ENCODE results near the gene NCAM2.

NCAM2 gene

DNA sequence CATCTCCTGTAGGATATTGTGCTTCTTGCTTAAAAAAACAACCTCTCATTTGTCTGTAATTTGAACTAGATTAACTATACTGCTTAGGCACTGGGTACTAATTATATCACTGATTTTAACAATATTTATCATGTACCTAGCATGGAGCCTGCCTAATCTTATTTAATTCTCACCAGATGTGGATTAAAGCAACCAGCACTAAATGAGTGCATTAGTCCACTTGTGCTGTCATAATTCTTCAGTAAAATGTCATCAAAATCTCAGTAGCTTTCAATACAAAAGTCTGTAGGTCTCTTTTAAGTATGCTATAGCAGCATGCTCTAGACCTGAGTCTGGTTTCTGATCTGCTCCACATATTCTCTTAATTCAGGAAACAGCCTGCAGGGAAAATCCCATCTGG lies 368.1 kb downstream of the NCAM2 start:
- Histone ChIP-seq H3K27ac (ENCODE audit: extremely low read depth, low read depth, low read length) (no peak overlapping the region), H3K4me1 (ENCODE audit: control insufficient read depth, insufficient read depth, low read length) (no peaks in the 10 kb centered on the region), H3K9me3 (ENCODE audit: control insufficient read depth, insufficient read depth, low read depth, low read length) (no peaks in the 10 kb centered on the region), H3K4me3 (ENCODE audit: low read depth, low read length) (no peak overlapping the region), H3K36me3 (ENCODE audit: control insufficient read depth in 2 of 2, insufficient read depth in 1 of 2, low read length in 2 of 2) (no peaks in the 10 kb centered on the region)
- ChIA-PET CTCF (no interaction called here), POLR2A (no interaction called here)
- TF ChIP-seq ZNF16 (tag by site-specific recombination; IDR thresholded peaks at IDR 0.05; ENCODE audit: low read depth) (no peak), ZNF514 (tag by site-specific recombination; IDR thresholded peaks at IDR 0.05) (no peak), BCL6B (tag by site-specific recombination; IDR thresholded peaks at IDR 0.05) (no peak), ZNF660 (tag by site-specific recombination; IDR thresholded peaks at IDR 0.05) (no peak), ZNF423 (tag by site-specific recombination; IDR thresholded peaks at IDR 0.05) (no peak), HOXC10 (CRISPR knock-in tag; IDR thresholded peaks at IDR 0.05) (no peak), ZNF292 (tag by site-specific recombination; IDR thresholded peaks at IDR 0.05; ENCODE audit: borderline replicate concordance, low read depth) (no peak), MYNN (tag by site-specific recombination; IDR thresholded peaks at IDR 0.05; ENCODE audit: borderline replicate concordance) (no peak), ZNF2 (tag by site-specific recombination; IDR thresholded peaks at IDR 0.05) (no peak), ZNF792 (tag by site-specific recombination; IDR thresholded peaks at IDR 0.05) (no peak)
- TF ChIP-seq, protein P1, sequence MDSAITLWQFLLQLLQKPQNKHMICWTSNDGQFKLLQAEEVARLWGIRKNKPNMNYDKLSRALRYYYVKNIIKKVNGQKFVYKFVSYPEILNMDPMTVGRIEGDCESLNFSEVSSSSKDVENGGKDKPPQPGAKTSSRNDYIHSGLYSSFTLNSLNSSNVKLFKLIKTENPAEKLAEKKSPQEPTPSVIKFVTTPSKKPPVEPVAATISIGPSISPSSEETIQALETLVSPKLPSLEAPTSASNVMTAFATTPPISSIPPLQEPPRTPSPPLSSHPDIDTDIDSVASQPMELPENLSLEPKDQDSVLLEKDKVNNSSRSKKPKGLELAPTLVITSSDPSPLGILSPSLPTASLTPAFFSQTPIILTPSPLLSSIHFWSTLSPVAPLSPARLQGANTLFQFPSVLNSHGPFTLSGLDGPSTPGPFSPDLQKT (IDR thresholded peaks at IDR 0.05; ENCODE audit: borderline replicate concordance, low read depth, low read length): no peak
- TF ChIP-seq, protein P2, sequence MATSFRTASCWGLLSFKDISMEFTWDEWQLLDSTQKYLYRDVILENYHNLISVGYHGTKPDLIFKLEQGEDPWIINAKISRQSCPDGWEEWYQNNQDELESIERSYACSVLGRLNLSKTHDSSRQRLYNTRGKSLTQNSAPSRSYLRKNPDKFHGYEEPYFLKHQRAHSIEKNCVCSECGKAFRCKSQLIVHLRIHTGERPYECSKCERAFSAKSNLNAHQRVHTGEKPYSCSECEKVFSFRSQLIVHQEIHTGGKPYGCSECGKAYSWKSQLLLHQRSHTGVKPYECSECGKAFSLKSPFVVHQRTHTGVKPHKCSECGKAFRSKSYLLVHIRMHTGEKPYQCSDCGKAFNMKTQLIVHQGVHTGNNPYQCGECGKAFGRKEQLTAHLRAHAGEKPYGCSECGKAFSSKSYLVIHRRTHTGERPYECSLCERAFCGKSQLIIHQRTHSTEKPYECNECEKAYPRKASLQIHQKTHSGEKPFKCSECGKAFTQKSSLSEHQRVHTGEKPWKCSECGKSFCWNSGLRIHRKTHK (tag by site-specific recombination; IDR thresholded peaks at IDR 0.05): no peak

- Histone ChIP-seq H3K36me3 (ENCODE audit: control insufficient read depth in 2 of 2, insufficient read depth in 1 of 2, low read length in 2 of 2) (no peaks in the 10 kb centered on the region), H3K9me3 (ENCODE audit: control insufficient read depth, insufficient read depth, low read depth, low read length) (no peaks in the 10 kb centered on the region), H3K4me3 (ENCODE audit: low read depth, low read length) (no peak overlapping the region), H3K4me1 (ENCODE audit: control insufficient read depth, insufficient read depth, low read length) (no peaks in the 10 kb centered on the region), H3K27ac (ENCODE audit: extremely low read depth, low read depth, low read length) (no peak overlapping the region)
- POLR2A ChIA-PET: no interaction called here
- CTCF ChIA-PET: no interaction called here
- TF ChIP-seq, protein P3, sequence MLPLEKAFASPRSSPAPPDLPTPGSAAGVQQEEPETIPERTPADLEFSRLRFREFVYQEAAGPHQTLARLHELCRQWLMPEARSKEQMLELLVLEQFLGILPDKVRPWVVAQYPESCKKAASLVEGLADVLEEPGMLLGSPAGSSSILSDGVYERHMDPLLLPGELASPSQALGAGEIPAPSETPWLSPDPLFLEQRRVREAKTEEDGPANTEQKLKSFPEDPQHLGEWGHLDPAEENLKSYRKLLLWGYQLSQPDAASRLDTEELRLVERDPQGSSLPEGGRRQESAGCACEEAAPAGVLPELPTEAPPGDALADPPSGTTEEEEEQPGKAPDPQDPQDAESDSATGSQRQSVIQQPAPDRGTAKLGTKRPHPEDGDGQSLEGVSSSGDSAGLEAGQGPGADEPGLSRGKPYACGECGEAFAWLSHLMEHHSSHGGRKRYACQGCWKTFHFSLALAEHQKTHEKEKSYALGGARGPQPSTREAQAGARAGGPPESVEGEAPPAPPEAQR (tag by site-specific recombination; IDR thresholded peaks at IDR 0.05): no peak
- TF ChIP-seq ZNF529 (tag by site-specific recombination; IDR thresholded peaks at IDR 0.05; ENCODE audit: insufficient replicate concordance) (no peak), ZNF174 (tag by site-specific recombination; IDR thresholded peaks at IDR 0.05) (no peak), ZNF747 (tag by site-specific recombination; IDR thresholded peaks at IDR 0.05) (no peak), ZNF184 (tag by site-specific recombination; IDR thresholded peaks at IDR 0.05) (no peak), ZNF10 (tag by site-specific recombination; IDR thresholded peaks at IDR 0.05) (no peak), ZNF280C (tag by site-specific recombination; IDR thresholded peaks at IDR 0.05) (no peak), SCRT2 (tag by site-specific recombination; IDR thresholded peaks at IDR 0.05) (no peak), ZNF157 (tag by site-specific recombination; IDR thresholded peaks at IDR 0.05) (no peak), ZNF707 (tag by site-specific recombination; IDR thresholded peaks at IDR 0.05) (no peak)
- TF ChIP-seq, protein P4, sequence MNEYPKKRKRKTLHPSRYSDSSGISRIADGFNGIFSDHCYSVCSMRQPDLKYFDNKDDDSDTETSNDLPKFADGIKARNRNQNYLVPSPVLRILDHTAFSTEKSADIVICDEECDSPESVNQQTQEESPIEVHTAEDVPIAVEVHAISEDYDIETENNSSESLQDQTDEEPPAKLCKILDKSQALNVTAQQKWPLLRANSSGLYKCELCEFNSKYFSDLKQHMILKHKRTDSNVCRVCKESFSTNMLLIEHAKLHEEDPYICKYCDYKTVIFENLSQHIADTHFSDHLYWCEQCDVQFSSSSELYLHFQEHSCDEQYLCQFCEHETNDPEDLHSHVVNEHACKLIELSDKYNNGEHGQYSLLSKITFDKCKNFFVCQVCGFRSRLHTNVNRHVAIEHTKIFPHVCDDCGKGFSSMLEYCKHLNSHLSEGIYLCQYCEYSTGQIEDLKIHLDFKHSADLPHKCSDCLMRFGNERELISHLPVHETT (tag by site-specific recombination; IDR thresholded peaks at IDR 0.05): no peak
- TF ChIP-seq, protein P5, sequence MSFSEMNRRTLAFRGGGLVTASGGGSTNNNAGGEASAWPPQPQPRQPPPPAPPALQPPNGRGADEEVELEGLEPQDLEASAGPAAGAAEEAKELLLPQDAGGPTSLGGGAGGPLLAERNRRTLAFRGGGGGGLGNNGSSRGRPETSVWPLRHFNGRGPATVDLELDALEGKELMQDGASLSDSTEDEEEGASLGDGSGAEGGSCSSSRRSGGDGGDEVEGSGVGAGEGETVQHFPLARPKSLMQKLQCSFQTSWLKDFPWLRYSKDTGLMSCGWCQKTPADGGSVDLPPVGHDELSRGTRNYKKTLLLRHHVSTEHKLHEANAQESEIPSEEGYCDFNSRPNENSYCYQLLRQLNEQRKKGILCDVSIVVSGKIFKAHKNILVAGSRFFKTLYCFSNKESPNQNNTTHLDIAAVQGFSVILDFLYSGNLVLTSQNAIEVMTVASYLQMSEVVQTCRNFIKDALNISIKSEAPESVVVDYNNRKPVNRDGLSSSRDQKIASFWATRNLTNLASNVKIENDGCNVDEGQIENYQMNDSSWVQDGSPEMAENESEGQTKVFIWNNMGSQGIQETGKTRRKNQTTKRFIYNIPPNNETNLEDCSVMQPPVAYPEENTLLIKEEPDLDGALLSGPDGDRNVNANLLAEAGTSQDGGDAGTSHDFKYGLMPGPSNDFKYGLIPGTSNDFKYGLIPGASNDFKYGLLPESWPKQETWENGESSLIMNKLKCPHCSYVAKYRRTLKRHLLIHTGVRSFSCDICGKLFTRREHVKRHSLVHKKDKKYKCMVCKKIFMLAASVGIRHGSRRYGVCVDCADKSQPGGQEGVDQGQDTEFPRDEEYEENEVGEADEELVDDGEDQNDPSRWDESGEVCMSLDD (tag by site-specific recombination; IDR thresholded peaks at IDR 0.05): no peak
Measured at GRCh38 chr21:21367583-21367982, 369.4 kb downstream of the NCAM2 start.
